HepG2 (cell line): ENCODE measurements around the gene HSPE1. TPM values are rescaled to one million over a fixed set of nuclear protein-coding genes. Genes with fewer than 3 reads are reported as not detected.

ENCODE experiments used
- AKNA ChIP-seq: sonication (generic); formaldehyde crosslinking; IDR thresholded peaks from 2 replicates; pipeline ENCODE4 v1.4.0; 2020; ENCODE audit warnings: missing genetic modification reagents, borderline replicate concordance
- HOMEZ ChIP-seq: IDR thresholded peaks from 2 replicates; pipeline ENCODE4 v1.6.1; 2016; ENCODE audit warnings: low read depth
- JUND ChIP-seq: sonication (generic); formaldehyde crosslinking; IDR thresholded peaks from 2 replicates; pipeline ENCODE4 v1.8.0; 2022; ENCODE audit warnings: mild to moderate bottlenecking, missing genetic modification reagents
- LCORL ChIP-seq, 2 experiments: fragments of 450-650 bp in 1 of 2; sonication (generic) in 1 of 2; formaldehyde crosslinking in 1 of 2; IDR thresholded peaks; 2 replicates each; pipeline versions ENCODE4 v1.5.0 to v1.6.1; 2017 to 2020; ENCODE audit warnings: antibody characterized with exemption in 1 of 2, missing genetic modification reagents in 1 of 2
- NR1H2 ChIP-seq: sonication (generic); formaldehyde crosslinking; IDR thresholded peaks from 2 replicates; pipeline ENCODE4 v1.8.1; 2022; ENCODE audit warnings: low read depth, missing genetic modification reagents, borderline replicate concordance
- SNAPC2 ChIP-seq: sonication (generic); formaldehyde crosslinking; IDR thresholded peaks from 2 replicates; pipeline ENCODE4 v1.8.1; 2022; ENCODE audit warnings: mild to moderate bottlenecking, missing genetic modification reagents
- SOX5 ChIP-seq: IDR thresholded peaks from 2 replicates; pipeline ENCODE4 v1.6.1; 2016; ENCODE audit warnings: borderline replicate concordance
- TSC22D2 ChIP-seq: sonication (generic); formaldehyde crosslinking; IDR thresholded peaks from 2 replicates; pipeline ENCODE4 v1.5.1; 2020; ENCODE audit warnings: missing genetic modification reagents, mild to moderate bottlenecking, borderline replicate concordance
- ZNF296 ChIP-seq: sonication (generic); formaldehyde crosslinking; conservative IDR thresholded peaks from 2 replicates; pipeline ENCODE4 v1.5.0; 2020; ENCODE audit warnings: mild to moderate bottlenecking, missing genetic modification reagents
- ZNF414 ChIP-seq: sonication (generic); formaldehyde crosslinking; IDR thresholded peaks from 2 replicates; pipeline ENCODE4 v1.5.0; 2020; ENCODE audit warnings: missing genetic modification reagents
- ZNF510 ChIP-seq: sonication (generic); formaldehyde crosslinking; IDR thresholded peaks from 2 replicates; pipeline ENCODE4 v1.4.0; 2020; ENCODE audit warnings: low read depth, mild to moderate bottlenecking, missing genetic modification reagents
- ZNF7 ChIP-seq: IDR thresholded peaks from 2 replicates; pipeline ENCODE4 v1.6.1; 2016; ENCODE audit warnings: missing biosample characterization, missing genetic modification reagents
- ZNF710 ChIP-seq: sonication (generic); formaldehyde crosslinking; IDR thresholded peaks from 2 replicates; pipeline ENCODE4 v1.5.0; 2020; ENCODE audit warnings: mild to moderate bottlenecking, missing genetic modification reagents, borderline replicate concordance
- ZNF879 ChIP-seq: sonication (generic); formaldehyde crosslinking; IDR thresholded peaks from 2 replicates; pipeline ENCODE4 v1.8.1; 2023; ENCODE audit warnings: missing genetic modification reagents
- polyA plus RNA-seq, 8 experiments: library from polyadenylated mRNA; depleted of rRNA in 3 of 8; stranded (reverse) in 7 of 8; unstranded in 1 of 8; fragments of >200 nt; fragmentation: Illumina TruSeq in 4 of 8; extraction: Trizol in 4 of 8; gene quantifications; 2 replicates each; pipeline versions ENCODE4 v1.2.1 to v1.2.3, GENCODE V29; 2011 to 2016; ENCODE audit warnings: low read depth in 4 of 8, missing spikeins in 1 of 8, mixed read lengths in 1 of 8; ENCODE audit not compliant: insufficient read depth in 1 of 8
- total RNA-seq, 5 experiments: library from RNA; depleted of rRNA; stranded (reverse); fragments of >200 nt; fragmentation: Illumina TruSeq; extraction: Trizol; gene quantifications; 2 replicates each; pipeline ENCODE4 v1.2.3, GENCODE V29; 2016; ENCODE audit warnings: low read depth in 1 of 5
- TF ChIP-seq, protein P1 (sequence below): sonication (generic); formaldehyde crosslinking; IDR thresholded peaks from 2 replicates; pipeline ENCODE4 v1.8.1; 2023; ENCODE audit warnings: missing genetic modification reagents, inconsistent platforms, borderline replicate concordance

Gene HSPE1
- total and polyA plus RNA-seq, 2 of the 13 experiments (the other 11 are each of a cell fraction or from before 2014, with no cell fraction given), result 244 to 823 TPM

DNA sequence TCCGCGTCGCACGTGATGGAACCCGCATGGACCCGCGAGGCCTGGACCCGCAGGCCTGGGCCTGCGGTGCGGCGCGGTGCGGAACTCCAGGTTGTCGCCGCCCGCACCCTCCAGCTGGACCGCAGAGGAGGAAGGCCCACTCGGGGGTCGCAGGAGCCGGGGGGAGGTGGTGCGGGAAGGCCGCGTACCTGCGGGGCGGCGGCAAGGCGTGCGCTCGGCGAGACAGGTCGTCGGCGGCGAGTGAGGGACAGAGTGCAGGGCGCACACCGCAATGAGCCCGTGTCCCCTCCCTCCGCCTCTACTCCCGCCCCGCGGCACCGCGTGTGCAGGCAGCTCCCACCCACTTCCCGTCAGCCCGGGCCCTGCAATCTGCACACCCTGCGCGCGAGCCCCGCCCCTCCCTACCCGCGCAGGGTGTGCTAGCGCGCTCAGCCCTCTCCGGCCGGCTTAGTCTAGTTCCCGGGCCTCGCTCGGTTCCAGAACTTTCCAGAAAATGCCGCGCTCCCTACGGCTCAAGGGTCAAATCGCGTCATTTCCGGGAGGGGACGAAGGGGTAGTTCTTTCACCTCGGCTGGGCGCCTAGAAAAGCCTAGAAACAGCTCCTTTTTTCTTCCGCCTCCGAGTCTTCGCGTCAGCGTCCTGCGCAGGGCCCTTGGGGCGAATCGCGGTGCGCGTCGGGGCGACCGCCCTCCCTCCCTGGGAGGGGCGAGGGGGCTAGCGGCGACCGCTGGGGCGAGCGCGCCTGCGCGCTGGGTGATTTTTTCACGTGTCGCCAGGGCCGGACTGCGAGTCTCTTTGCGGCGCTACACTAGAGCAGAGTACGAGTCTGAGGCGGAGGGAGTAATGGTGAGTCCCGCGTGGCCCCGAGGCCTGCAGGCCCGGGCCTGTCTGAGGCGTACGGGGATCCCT is at the start of gene HSPE1, which contains the start of gene HSPD1 (continued):
- TF ChIP-seq AKNA (CRISPR knock-in tag) (no peak; the same call in 1 of the 2 replicates), SOX5 (CRISPR knock-in tag) (peak; percentile 66; the same call in 1 of the 2 replicates), ZNF510 (peak; percentile 98), NR1H2 (CRISPR knock-in tag) (peak; percentile 93; the same call in 1 of the 2 replicates), SNAPC2 (CRISPR knock-in tag) (peak; percentile 61), HOMEZ (CRISPR knock-in tag) (peak; percentile 69), ZNF879 (CRISPR knock-in tag) (peak; percentile 66), ZNF710 (CRISPR knock-in tag) (peak; percentile 45), ZNF296 (CRISPR knock-in tag) (peak; percentile 90), TSC22D2 (peak; percentile 95), ZNF414 (CRISPR knock-in tag) (peak; percentile 63; the same call in 1 of the 2 replicates), ZNF7 (CRISPR knock-in tag) (peak; percentile 43; the same call in 1 of the 2 replicates), JUND (CRISPR knock-in tag) (peak; percentile 79; the same call in 1 of the 2 replicates), LCORL (IDR thresholded peaks at IDR 0.05) (no peak), LCORL (CRISPR knock-in tag; IDR thresholded peaks at IDR 0.05) (peak; percentile 50; the same call in 1 of the 2 replicates)
- TF ChIP-seq, protein P1, sequence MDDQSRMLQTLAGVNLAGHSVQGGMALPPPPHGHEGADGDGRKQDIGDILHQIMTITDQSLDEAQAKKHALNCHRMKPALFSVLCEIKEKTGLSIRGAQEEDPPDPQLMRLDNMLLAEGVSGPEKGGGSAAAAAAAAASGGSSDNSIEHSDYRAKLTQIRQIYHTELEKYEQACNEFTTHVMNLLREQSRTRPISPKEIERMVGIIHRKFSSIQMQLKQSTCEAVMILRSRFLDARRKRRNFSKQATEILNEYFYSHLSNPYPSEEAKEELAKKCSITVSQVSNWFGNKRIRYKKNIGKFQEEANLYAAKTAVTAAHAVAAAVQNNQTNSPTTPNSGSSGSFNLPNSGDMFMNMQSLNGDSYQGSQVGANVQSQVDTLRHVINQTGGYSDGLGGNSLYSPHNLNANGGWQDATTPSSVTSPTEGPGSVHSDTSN (CRISPR knock-in tag), result no peak
